Erythroblast (primary cell): ENCODE results near the gene RPLP1.

Source experiments
- GATA1 ChIP-seq: IDR thresholded peaks from 2 replicates; pipeline ENCODE4 v1.6.1; 2011; ENCODE audit warnings: low read depth, mild to moderate bottlenecking, control low read depth, low read length, moderate library complexity
- POLR2A ChIP-seq: IDR thresholded peaks from 2 replicates; pipeline ENCODE4 v1.6.1; 2011; ENCODE audit warnings: mild to moderate bottlenecking, low read length

GRCh38 chr15:69414701-69415167, 37.9 kb upstream of the RPLP1 start:
- TF ChIP-seq POLR2A (no peak), GATA1 (no peak)
